Measurements from ENCODE around the gene CYP1A2.
"Not testable (repeated sequence)": the region's sequence is repeated elsewhere in the genome, so short reads cannot be mapped to it uniquely, and the experiment has no call there.

Gene CYP1A2, protein sequence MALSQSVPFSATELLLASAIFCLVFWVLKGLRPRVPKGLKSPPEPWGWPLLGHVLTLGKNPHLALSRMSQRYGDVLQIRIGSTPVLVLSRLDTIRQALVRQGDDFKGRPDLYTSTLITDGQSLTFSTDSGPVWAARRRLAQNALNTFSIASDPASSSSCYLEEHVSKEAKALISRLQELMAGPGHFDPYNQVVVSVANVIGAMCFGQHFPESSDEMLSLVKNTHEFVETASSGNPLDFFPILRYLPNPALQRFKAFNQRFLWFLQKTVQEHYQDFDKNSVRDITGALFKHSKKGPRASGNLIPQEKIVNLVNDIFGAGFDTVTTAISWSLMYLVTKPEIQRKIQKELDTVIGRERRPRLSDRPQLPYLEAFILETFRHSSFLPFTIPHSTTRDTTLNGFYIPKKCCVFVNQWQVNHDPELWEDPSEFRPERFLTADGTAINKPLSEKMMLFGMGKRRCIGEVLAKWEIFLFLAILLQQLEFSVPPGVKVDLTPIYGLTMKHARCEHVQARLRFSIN

DNA sequence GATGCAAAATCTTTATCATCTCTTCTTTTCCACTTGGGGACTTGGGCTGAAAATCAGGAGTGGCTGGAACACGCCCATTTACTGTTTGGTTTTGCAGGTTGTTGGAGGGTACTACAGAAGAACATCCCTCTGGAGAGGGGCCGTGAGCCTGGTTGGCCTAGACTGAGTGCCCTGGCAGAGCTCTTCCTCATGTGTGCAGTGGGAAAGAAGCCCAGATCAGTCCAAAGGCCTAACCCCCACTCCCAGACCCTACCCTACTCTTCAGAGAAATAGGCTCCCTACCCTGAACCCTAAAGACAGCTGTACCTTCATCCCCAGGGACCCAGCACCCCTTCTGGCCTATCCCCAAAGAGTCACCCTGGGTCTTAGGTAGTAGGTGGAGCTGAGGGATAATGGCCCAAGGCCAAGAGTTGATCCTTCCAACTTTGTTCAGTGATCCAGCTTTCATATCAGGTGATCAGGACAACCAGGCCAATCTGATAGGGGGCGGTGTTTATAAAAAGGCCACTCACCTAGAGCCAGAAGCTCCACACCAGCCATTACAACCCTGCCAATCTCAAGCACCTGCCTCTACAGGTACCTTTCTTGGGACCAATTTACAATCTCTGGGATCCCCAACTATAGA is at the start of gene CYP1A2:
Gene CYP1A2 (plus strand): TSS at position 524 of the 625 bp plus-strand sequence. CDS start 894 bp downstream, outside the sequence.
- DNase-seq = no peak

DNA sequence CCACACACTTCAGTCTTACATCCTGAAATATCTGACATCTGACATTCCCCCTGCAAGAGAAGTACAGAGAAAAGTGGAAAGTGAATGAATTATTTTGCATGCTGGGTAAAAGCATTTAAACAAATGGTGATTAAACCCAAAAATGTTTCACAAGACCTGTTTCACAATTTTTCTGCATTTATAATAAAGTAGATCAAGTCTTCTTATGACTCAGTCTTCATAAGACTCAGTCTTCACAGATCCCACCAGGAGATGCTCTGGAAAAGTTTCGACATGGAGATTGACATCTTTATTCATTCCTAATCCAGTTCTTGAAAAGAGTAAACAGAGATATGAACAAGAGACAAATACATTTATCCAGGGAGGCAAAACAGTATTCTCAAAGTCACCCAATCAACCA is 39.6 kb upstream of the CYP1A2 start:
- DNase-seq = no peak

DNA sequence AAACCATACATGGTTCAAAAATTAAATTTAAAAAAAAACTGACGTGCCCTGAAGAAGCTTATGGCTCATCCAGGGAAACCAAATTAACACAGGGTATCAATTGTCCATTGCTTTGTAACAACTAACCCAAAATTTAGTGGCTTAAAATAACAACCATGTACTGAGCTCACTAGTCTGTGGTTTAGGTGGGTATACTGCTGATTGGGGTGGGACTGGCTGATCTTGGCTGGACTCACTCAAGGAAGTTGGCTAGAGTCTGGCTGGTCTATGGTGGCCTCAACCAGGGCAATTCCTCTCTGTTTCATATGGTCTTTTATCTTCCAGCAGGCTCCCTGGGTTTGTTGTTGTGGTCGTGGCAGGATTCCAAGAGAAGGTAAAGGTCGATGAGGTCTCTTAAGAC is 38.8 kb upstream of the CYP1A2 start:
- DNase-seq = no peak

DNA sequence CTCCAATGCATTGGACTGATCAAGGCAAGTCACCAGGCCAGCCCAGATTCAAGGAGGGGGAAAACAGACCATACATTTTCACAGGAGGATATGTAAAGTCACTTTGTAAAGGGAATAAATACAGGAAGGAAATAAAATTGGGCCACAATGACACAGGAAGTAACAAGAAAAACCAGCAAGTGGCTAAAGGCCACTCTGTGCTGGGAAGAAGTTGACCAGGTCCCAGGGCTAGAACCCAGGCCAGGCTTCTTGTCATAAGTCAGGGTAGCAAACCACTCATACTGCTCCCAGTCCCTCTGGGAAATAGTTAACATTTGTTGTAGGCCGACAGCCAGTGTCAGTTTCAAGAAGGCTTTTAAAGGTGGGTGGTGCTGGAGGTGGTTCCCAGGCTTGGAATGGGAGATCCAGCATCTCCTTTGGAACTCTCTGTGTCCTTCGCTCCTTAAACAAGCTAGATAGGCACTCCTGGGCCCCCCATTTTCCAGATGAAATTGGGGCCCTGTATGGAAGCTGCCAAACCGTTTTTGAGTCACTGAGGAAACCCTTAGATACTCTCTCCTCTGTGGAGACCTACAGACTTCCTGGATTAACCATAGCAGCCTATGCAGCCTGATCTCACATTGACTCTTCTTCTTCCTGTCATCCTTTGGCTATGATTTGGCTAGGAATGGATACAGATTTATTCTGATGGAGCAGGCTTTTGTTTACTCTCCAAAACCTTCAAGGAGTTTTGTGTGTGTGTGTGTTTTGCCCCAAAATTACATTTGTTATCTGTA is 38.1 kb upstream of the CYP1A2 start:
- no peak for DNase-seq

DNA sequence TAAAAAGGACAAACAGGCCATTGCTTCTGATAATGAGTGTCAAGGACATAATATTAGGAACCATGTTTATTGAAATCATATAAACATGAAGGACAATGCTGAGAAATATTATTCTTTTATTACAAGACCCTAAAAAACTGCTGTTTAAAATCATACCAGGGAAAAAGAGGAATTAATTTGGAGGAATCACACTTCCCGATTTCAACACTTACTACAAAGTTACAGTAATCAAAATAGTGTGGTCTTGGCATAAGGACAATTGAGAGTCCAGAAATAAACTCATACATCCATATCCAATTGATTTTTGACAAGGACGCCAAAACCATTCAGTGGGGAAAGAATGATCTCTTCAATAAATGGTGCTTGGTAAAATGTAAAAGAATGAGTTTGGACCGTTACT is 36.3 kb upstream of the CYP1A2 start:
- DNase-seq = no peak

DNA sequence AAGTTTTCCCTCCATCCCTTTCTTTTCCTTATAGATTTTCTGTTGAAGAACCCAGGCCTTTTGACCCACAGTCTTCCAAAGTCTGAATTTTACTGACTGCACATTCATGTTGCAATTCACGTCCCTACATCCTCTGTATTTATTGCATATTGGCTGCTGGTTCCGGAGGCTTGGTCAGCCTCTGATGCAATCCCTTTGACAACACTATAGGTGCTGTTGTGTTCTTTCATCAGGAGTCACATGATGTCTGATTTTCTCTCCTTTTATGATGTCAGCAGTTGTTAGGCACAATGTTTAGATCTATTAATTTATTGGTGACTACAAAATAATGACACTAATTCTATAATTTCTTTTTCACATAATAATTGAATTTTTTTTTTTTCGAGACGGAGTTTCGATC is 32.0 kb upstream of the CYP1A2 start:
- no peak for DNase-seq

DNA sequence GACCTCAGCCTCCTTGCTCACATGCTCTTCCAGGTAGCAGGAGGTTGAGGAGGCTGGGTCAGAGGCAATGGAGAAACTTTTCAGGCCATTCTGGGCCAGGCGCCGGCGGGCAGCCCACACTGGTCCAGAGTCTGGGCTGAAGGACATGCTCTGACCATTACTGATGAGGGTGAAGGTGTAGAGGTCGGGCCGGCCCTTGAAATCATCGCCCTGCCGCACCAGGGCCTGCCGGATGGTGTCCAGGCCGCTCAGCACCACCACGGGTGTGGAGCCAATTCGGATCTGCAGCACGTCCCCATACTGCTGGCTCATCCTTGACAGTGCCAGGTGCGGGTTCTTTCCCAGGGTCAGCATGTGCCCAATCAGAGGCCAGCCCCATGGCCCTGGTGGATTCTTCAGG is 26.1 kb upstream of the CYP1A2 start:
- no peak for DNase-seq

DNA sequence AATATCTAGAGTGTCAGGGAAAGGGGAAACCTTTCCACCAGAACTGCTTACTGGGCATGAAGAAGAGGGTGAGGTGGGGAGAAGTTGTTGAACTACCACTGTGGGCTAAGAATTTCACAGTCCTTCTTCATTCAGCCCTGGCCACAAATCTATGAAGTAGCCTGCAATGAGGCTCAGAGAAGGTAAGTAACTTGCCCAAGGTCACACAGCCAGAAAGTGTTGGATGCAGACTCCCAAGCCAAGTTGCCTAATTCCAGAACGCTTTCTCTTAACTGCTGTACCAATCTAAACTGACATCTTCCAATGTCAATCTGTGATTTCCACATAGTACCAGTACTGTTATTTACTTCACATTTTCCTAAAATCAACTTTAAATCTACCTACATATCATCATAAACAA is 25.5 kb upstream of the CYP1A2 start:
- DNase-seq = no peak

DNA sequence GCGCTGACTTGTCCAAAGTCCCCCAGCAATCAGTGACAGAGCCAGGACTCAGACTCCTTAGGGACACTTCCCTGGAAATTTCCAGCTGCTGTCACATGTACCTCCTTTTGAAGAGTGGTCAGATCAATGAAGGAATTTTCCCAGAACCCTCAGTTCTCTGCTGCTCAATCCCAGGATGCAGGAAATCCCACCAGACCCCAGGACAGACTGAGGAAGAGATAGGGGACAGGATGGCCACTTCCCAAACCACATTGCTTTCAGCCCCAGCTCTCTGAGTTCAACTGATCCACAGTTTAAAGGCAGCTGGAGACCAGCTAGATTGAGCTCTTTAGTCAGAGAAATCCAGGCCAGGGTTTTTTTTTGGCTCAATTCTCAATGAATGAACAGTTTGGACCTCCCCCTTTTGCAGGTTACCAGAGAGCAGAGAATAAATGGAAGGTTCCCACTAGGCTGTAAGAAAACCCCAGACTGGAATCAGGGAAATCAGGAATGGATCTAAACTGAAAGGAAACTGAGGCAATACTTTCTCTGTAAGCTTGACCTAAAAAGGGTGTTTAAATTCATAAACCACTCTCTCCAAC is 24.8 kb upstream of the CYP1A2 start:
- peak; percentile 6 for DNase-seq

DNA sequence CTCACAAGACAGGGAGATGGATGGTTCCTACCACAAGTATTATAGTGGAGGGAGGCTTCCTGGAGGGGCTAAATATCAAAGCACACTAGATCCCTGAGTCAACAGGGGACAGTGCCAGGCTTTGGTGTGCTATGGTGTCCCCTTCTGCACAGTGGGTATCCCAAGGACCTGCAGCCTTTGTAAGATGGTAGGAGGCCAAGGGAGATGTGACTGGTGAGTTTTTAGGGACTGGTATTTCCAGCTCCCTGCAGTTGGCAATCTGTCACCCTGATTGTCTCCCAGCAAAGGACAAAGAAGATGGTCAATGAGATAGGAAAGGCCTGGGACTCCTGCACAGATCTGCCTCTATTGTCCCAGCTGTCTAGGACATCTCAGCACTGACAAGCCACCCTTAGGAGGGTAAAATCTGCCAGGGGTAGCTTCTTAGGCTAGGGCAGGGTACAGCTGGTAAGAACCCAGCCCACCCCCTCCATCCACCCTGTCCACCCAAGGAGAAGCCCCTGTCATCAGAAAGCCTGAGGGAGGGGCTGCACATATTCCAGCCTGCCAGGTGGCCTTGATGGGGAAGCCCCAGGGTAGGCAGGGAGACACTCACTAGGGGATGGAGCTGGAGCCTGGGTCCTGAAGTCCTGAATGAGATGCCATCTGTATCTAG is 23.9 kb upstream of the CYP1A2 start:
- no peak for DNase-seq

DNA sequence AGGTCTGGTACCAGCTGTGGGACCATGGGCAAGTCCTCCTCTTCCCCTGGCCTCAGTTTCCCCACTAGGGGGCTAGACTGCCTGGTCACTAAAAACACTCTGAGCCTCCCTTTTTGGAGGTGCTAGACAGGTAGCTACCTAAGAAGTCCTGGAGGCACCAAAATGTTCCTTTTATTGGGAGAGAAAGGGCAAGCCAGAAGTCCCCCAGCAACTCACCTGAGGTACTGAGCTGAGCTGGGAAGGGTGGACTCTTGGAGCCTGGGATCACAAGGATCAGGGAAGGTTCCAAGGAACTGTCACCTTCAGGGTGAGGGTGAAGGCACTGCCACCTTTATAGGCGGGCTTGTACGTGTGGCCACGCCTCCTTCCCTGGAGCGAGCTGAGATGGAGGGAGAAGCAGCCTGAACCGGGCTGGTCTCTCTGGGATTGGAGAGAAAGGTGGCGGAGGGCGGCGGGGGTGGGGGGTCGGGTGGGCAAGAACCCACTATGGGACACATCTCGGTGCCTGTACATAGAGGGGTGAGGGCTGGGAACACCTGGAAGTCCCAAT is 23.3 kb upstream of the CYP1A2 start, which contains the start of gene CYP1A1:
Gene CYP1A1 (minus strand): TSS at position 304 of the 550 bp plus-strand sequence. CDS start 2,431 bp downstream, outside the sequence.
- no peak for DNase-seq

DNA sequence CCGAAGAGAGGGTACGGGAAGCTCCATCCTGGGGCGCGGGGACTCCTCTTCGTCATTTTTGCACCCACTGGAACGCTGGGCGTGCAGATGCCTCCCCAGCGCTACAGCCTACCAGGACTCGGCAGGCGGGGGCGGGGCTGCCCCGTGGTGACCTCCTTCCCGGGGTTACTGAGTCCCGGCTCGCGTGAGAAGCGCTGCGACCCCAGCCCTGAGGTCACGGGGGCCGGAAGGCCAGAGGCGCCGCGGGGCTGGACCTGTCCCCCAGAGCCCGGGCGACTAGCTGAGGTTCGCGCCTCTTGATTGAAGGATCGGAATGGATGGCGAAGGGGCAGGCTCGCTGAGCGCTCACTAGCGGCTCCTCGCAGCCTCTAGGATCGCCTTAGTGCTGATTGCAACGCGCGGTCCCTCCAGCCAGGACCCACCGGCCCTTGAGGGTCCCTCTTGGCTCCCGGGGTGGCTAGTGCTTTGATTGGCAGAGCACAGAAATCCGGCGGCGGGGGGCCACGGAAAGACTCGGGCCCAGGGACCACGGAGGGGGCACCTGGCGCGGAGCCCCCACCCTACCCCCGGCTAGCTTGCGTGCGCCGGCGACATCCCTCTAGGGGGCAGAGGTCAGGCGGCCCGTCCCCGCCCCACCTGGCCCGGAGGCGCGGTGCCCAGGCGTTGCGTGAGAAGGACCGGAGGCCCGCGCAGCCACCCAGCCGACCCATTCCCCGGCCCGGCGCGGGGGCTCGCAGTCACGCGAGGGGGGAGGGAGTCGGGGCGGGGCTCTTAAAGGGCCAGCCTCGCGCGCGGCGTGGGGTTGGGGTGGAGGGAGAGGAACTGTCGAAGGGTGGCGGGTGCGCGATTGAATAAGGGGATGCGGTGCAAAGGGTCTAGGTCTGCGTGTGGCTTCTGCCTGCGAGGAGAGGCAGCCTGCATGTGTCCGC is 22.5 kb upstream of the CYP1A2 start:
- DNase-seq = no peak

DNA sequence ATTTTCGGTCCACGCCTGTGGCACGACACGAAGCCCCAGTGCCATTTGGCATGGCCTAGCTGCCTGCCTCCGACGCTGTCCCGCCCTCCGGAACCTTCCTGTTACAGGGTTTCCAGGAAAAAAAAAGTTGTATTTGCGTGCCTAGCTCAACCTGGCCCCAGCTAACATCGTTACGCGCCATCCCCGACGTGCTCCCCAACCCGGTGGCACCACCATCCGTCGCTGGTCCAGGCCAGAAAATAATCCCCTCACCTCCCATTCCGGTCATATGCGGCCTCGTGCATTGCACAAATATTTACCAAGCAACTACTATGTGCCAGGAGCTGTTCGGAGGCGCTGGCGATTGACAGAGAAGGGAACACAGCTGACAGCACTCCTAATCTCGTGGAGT is 21.9 kb upstream of the CYP1A2 start:
- DNase-seq = no peak

DNA sequence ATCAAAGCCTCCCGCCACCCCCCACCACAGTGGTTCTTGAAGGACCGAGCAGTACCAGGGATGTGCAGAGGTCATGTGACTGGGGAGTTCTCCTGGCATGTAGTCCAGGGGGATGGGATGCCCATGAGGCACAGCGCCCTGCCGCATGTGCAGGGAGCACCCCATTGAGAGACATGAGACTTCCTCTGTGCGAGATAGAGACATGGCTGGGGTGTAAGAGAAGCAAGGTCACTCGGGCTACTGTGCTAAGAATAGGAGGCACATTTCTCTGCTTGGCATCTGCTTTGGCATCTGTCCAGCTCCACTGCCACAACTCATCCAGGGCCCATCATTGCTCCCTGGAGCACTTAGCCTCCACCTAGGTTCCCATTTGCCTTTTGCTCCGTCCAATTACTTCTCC is 20.9 kb upstream of the CYP1A2 start:
- DNase-seq = peak; percentile 13

DNA sequence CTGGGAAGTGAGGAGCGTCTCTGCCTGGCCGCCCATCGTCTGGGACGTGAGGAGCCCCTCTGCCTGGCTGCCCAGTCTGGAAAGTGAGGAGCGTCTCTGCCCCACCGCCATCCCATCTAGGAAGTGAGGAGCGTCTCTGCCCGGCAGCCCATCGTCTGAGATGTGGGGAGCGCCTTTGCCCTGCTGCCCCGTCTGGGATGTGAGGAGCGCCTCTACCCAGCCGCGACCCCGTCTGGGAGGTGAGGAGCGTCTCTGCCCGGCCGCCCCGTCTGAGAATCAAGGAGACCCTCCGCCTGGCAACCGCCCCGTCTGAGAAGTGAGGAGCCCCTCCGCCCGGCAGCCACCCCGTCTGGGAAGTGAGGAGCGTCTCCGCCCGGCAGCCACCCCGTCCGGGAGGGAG is 19.9 kb upstream of the CYP1A2 start:
- DNase-seq = not testable (repeated sequence)

DNA sequence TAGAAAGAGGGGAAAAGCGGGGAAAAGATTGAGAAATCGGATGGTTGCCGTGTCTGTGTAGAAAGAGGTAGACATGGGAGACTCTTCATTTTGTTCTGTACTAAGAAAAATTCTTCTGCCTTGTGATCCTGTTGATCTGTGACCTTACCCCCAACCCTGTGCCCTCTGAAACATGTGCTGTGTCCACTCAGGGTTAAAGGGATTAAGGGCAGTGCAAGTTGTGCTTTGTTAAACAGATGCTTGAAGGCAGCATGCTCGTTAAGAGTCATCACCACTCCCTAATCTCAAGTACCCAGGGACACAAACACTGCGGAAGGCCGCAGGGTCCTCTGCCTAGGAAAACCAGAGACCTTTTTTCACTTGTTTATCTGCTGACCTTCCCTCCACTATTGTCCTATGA is 19.3 kb upstream of the CYP1A2 start:
- DNase-seq = not testable (repeated sequence)

DNA sequence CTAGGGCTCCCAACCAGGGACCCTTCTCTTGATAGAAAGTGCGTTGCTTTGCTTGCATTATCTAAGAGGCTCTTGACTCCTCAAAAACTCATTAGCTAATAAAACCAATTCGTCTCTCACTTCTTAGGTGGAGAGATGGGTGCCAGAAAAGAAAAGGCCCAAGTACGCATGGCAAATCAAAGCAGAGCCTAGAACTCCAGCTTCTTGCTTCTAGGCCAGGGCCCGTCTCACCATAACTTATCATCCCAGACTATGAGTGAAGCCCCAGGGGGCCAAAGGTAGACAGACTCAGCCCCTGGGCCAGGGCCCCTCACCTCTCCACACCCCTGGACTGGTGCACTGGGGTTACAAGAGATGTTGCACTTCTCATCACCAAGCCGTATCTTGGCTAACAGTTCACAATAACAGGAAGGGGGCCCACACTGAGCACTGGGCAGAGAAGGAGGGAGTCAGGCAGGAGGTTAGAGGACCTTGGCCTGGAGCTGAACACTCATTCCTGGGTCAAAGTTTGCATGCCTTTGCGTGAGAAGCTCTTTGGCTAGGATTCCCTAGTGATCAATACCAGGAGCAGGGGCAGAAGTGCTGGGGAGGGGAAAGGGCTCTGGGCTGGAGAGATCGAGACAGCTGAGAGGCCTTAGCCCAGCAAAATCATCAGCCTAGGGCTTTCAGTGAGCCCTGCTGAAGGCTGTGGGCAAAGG is 17.9 kb upstream of the CYP1A2 start:
- no peak for DNase-seq

DNA sequence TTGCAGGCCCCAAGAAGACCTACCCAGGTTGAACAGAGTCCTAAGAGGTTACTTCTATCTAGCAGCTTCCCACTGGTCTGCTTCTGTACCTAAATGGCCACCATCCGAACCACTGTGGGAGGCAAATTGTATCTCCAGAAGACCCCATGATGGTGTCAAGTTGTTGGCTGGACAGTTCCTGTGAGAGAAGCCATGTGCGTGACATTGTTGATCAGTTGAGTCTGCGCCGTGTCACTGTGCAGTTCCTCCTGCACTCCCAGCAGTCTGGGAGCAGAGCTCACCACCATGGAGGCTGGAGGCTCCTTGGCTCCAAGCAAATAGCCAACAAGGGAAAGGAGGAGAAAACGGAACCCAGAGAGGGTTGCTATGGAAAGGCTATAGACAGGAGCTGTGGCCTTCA is 15.8 kb upstream of the CYP1A2 start:
- DNase-seq = no peak

DNA sequence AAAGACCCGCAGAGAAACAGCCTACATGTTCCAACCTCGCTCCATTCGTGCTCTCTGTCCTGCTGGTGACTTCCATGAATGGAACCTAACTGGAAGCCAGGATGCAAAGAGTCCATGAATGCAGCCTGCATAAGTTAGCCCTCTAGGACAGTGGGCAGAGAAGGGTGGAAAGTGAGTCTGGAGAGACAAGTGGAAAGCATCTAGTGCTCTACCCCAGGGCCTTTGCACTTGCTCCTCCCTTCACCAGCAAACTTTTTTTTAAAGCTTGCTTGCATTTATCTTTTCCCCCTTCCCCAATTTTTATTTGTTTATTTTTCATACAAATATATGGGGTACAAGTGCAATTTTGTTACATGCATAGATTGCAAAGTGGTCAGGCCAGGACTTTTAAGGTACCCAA is 15.4 kb upstream of the CYP1A2 start:
- no peak for DNase-seq

DNA sequence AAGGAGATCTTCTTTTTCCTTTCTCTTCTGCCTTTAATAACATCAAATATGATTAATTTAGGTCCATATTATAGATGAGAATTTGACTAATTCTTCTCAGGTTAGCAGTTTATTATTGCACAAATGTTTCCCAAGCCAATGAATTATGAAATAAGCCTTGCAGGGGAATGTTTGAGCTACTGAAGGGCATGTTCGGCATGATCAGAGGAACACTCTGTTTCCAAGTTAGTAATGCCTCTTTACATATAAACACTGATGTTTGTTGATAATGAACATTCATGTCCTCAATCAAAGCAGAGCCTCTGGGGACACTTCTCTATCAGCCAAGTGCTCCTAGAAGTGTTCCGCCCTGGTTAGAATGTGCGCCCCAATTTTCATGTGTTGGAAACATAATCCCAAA is 13.3 kb upstream of the CYP1A2 start:
- no peak for DNase-seq

Data from NCI-H524 treated with DMSO at 0.1 percent for 48 hours (cell line).